ENCODE results near the gene EARS2. TPM values are rescaled to one million over a fixed set of nuclear protein-coding genes. Genes with fewer than 3 reads are reported as not detected.

Gene EARS2
- total RNA-seq, 4 donors from 2014 or later = 16.8 to 27.1 (median 20.7) TPM

GRCh38 chr16:23523321-23523720 lies 33.8 kb downstream of the EARS2 start:
- 92 to 98% methylated on average over 6 of the region's 6 CpGs for WGBS, 2 donors
- TF ChIP-seq, protein P1, sequence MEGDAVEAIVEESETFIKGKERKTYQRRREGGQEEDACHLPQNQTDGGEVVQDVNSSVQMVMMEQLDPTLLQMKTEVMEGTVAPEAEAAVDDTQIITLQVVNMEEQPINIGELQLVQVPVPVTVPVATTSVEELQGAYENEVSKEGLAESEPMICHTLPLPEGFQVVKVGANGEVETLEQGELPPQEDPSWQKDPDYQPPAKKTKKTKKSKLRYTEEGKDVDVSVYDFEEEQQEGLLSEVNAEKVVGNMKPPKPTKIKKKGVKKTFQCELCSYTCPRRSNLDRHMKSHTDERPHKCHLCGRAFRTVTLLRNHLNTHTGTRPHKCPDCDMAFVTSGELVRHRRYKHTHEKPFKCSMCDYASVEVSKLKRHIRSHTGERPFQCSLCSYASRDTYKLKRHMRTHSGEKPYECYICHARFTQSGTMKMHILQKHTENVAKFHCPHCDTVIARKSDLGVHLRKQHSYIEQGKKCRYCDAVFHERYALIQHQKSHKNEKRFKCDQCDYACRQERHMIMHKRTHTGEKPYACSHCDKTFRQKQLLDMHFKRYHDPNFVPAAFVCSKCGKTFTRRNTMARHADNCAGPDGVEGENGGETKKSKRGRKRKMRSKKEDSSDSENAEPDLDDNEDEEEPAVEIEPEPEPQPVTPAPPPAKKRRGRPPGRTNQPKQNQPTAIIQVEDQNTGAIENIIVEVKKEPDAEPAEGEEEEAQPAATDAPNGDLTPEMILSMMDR (IDR thresholded peaks at IDR 0.05) = no peak
- no peak for TF ChIP-seq POLR2A (IDR thresholded peaks at IDR 0.05)
- no peak overlapping the region for H3K4me3 ChIP-seq (ENCODE audit: low read depth, poor library complexity, severe bottlenecking)
- DNase-seq (ENCODE audit: low spot score in 2 of 2) = no peak
- intact Hi-C loops (cut with DNase I; ENCODE audit: low total_unique reads) = no loop called here

GRCh38 chr16:23521965-23522364 lies 35.2 kb downstream of the EARS2 start:
- intact Hi-C loops (cut with DNase I; ENCODE audit: low total_unique reads) = no loop called here
- H3K4me3 ChIP-seq (ENCODE audit: low read depth, poor library complexity, severe bottlenecking) = no peak overlapping the region
- WGBS, 2 donors = 92 to 93% methylated on average over 4 of the region's 4 CpGs
- TF ChIP-seq POLR2A (IDR thresholded peaks at IDR 0.05) = no peak
- TF ChIP-seq, protein P1 (IDR thresholded peaks at IDR 0.05) = no peak
- no peak for DNase-seq (ENCODE audit: low spot score in 2 of 2)

- H3K4me3 ChIP-seq (ENCODE audit: low read depth, poor library complexity, severe bottlenecking) = no peak overlapping the region
- no peak for DNase-seq (ENCODE audit: low spot score in 2 of 2)
- TF ChIP-seq POLR2A (IDR thresholded peaks at IDR 0.05) = no peak
- WGBS, 2 donors = 68 to 69% methylated on average over 4 of the region's 4 CpGs
- intact Hi-C loops (cut with DNase I; ENCODE audit: low total_unique reads) = no loop called here
Observed at GRCh38 chr16:23521037-23521743, 36.0 kb downstream of the EARS2 start.

DNA sequence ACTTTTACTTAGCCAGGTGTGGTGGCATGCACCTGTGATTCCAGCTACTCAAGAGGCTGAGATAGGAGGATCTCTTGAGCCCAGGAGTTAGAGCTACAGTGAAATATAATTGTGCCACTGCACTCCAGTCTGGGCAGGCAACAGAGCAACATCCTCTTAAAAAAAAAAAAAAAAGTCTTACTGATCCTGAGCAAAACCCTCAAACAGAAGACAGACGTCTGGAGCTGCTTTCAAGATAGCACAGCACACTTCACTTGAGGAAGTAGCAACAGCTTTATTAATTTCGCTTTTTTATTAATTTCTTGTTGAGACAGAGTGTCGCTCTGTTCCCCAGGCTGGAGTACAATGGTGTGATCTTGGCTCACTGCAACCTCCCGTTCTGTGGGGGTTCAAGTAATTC lies 36.6 kb downstream of the EARS2 start:
- 85 to 90% methylated on average over 4 of the region's 4 CpGs for WGBS, 2 donors
- H3K4me3 ChIP-seq (ENCODE audit: low read depth, poor library complexity, severe bottlenecking) = no peak overlapping the region
- TF ChIP-seq, protein P1 (IDR thresholded peaks at IDR 0.05) = no peak
- no peak for TF ChIP-seq POLR2A (IDR thresholded peaks at IDR 0.05)
- no peak for DNase-seq (ENCODE audit: low spot score in 2 of 2)
- intact Hi-C loops (cut with DNase I; ENCODE audit: low total_unique reads) = no loop called here

DNA sequence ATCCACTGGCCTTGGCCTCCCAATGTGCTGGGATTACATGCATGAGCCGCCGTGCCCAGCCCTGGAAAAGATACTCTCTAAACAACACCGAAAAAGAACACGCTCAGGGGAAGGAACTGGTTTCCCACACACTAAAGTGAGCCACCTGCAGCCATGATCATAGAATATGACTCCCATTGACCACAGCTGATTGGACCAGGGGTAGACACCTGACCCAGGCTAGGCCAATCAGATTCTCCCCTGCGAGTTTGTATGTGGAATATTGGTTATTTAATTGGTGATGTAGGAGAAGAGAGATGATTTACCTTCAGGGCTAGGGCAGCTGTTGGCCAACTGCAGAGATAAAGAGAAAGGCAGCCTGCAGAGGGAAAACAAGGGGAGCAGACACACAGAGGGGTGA lies 37.9 kb downstream of the EARS2 start:
- WGBS, 2 donors = 92 to 96% methylated on average over 5 of the region's 5 CpGs
- no peak overlapping the region for H3K4me3 ChIP-seq (ENCODE audit: low read depth, poor library complexity, severe bottlenecking)
- no peak for DNase-seq (ENCODE audit: low spot score in 2 of 2)
- intact Hi-C loops (cut with DNase I; ENCODE audit: low total_unique reads) = no loop called here
- TF ChIP-seq POLR2A (IDR thresholded peaks at IDR 0.05) = no peak
- TF ChIP-seq, protein P1 (IDR thresholded peaks at IDR 0.05) = no peak

DNA sequence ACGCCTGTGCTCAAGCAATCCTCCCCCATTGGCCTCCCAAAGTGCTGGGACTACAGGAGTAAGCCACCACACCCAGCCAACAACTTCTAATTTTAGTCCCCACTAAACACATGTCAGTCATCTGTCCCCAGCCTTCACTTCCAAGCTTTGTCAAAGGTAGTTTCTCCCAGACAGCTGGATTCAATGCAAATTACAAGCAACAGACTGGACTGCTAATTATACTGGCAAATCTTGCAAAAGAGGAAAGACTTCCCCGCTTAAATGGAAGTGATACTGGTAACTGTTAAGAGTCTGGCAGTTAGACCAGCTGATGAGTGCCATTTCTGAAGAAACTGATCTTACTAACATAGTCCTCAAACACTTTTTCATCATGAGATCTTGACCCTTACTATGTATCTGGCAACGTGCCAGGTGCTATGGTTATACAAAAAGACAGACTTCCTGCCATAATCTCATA lies 38.7 kb downstream of the EARS2 start:
- intact Hi-C loops (cut with DNase I; ENCODE audit: low total_unique reads) = no loop called here

More for the DNA sequence above, 38.7 kb downstream of the EARS2 start:
- 65 to 74% methylated on average over 3 of the region's 3 CpGs for WGBS, 2 donors
- no peak overlapping the region for H3K4me3 ChIP-seq (ENCODE audit: low read depth, poor library complexity, severe bottlenecking)
- no peak for DNase-seq (ENCODE audit: low spot score in 2 of 2)
- TF ChIP-seq, protein P1 (IDR thresholded peaks at IDR 0.05) = no peak
- TF ChIP-seq POLR2A (IDR thresholded peaks at IDR 0.05) = no peak

All from lower leg skin (tissue), 4 donors.